Activated T-cell treated with anti-CD3 and anti-CD28 coated beads, Interleukin-2, amount 50 U/mL, for 1 hour (primary cell): ENCODE data around the gene NISCH.

ENCODE experiments used
- DNase-seq: peaks from one replicate; pipeline ENCODE4 v3.0.0-alpha.2; 2020

The NISCH gene

DNA sequence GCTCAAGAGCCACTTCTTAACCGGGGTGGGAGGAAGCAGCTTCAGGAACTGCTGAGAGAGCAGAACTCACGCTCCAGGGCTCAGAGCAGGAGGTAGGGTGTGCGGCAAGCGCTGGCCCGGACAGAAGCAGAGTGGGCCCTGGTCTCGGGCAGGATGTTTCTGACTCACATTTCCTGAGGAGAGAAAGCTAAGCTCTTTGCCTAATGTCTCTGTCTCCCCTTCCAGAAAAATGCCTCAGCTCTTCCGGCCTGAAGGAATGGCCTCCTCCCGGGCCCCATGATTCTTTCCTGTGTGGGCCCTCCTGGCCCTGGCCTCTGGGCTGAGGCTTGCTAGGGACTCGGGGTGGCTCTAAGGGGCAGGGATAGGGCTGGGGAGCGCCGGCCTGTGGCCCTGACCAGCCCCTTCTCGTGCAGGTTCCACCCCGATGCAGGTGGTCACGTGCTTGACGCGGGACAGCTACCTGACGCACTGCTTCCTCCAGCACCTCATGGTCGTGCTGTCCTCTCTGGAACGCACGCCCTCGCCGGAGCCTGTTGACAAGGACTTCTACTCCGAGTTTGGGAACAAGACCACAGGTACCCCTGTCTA lies 35.6 kb downstream of the NISCH start:
- DNase-seq, result no peak

DNA sequence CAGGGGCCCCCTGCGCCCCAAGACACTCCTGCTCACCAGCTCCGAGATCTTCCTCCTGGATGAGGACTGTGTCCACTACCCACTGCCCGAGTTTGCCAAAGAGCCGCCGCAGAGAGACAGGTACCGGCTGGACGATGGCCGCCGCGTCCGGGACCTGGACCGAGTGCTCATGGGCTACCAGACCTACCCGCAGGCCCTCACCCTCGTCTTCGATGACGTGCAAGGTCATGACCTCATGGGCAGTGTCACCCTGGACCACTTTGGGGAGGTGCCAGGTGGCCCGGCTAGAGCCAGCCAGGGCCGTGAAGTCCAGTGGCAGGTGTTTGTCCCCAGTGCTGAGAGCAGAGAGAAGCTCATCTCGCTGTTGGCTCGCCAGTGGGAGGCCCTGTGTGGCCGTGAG lies 36.7 kb downstream of the NISCH start:
- DNase-seq, result no peak

DNA sequence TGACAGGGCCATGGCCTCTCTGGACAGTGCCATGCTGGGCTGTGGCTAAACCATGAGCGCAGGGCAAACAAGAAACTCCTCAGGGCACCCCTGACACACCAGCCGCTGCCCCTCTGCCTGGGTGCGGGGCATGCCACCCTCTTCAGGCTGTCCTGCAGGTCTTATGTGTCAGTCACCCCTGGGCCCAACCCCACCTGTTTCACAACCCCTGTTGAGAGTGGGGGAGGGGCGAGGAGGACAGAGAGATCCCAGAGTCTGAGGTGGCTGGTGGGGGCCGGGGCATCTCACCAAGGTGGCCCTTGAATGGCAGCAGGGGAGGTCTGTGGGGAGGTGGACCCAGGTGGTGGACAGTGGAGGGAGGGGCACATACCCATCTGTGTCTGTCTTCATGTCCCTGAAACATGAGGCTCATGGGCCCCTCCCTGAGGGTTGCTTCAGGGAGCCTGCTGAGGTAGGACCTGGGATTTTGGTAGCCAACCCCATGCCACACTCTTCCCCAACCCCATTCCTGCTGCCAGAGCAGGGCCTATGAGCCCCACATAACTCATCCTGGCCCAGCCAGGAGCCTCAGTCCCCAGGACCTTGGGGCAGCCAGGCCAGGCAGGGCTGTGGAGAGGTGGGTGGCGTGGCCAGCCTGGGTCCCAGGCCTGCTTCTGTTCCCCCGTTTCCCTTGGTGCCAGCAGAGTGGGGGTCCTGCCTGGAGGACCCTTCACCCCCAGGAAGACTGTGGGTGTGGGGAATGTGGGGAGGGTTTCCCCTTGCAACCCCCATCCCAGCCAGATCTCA lies 38.0 kb downstream of the NISCH start:
- no peak for DNase-seq

DNA sequence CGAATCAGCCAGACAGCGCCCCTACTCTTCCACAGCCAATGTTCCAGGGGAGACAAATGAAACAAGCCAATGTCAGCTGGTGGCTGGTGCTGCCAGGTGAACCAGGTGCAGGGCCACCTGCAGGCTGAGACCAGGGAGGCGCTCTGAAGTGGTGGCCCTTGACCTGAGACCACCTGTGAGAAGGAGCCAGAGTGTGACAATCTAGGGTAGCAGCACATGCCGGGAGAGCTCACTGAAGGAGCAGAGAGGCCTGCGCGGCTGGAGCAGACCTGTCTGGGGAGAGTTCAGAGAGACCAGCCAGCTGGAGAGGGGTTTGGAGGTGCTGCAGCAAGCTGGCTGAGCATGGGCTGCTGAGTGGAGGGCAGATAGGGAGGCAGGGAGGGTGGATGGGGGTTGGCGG lies 39.0 kb downstream of the NISCH start:
- no peak for DNase-seq

DNA sequence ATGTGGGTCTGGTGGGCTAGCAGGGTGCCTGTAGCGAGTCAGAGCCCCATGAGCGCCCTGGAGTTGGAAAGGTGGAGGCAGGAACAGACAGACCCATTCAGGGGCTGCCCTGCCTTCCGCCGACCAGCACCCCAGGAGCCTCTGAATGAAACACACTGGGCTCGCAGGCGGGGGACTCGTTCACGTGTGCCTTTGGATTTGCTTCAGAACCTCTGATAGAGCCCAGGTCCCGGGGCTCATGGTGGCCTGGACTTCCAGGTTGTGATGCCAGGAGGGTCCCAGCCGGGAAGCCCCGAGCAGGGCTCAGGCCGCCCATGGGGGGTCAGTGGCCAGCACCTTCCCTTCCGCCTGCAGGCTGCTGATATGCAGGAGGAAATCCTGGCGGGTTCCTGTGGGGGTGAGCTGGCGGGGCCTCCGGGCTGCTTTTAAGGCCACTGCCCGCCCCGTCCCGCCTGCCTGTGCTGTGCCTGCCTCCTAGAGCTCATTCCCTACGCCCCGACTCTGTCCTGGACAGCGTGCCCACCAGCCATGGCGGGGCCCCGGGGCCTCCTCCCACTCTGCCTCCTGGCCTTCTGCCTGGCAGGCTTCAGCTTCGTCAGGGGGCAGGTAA lies 39.6 kb downstream of the NISCH start, which contains the start of gene STAB1:
Gene STAB1 (plus strand): TSS at position 453 of the 610 bp plus-strand sequence. CDS start 76 bp downstream, at position 529.
- no peak for DNase-seq

DNA sequence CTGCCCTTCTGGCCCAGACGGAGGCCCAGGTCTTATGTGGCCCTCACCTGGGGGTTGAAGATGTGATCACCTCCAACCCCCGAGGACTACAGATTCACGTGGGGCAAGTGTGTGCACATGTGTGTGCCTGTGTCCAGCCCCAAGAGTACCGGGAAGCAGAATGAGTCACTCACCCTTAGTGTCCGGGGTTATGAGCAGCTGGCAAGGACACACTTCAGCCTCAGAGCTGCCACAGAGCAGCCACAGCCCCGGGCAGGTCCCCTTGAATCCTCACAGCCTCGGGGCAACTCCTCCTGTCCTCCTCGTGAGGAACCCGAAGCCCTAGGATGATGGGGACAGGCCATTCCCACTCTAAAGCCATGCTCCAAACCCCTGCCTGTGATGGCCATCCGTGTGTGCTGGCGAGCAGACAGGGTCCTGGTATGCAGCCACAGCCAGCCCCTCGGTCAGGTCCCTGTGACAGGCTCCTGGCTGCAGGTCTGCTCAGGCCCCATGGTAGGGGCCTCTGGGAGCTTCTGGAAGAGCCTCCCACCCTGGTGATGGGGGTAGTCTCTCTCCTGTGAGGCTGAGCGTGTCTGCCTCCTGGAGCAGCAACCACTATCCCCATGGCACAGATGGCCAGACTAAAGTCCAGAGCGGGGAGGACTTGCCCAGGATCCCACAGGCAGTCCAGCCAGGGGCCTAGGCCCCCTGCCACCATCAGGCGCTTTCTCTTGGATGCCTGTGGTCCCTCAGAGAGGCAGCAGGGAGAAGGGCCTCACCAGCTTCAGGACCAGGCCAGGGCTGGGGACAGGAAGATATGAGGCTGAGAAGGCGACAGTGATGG lies 40.6 kb downstream of the NISCH start:
- no peak for DNase-seq

DNA sequence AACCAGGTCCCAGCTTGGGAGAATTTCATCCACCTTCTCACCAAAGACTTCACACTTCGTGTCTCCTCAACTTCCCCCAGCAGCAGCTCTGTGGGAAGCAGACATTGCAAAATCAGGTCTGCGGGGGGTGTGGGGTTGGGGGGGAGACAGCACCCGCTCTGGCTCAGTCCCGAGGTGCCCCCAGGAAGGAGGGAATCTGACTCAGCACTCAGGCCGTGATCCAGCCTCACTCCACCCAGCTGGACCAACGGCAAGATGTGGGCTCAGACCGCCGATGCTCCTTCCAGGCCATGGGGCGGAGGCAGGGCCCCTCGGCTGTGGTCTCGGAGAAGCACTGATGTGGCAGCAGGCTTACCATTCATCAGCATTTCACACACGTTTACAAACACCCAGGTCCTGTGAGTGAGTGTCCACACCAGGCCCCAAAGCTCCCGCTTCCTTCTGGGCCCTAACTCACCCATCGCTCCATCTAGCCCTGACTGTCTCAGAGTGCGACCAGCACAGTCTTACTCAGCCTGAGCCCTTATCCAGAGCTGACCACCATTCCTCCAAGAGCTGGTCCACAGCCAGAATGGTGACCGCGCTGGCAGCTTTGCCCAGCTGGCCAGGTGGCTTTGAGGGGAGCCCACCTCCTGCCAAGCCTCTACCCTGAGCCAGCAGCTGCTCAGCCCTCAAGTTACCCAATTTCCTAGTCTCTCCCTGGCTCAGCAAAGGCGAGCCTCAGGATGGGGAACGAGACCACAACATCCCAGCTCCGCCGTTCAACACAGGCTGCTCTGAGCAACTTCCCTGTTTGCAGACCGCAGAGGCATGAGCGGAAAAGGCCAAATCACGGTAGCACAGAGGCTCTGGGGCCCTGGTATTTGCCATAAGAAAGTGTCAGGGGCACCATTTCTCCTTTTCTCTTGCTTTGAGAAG lies 43.0 kb downstream of the NISCH start:
- no peak for DNase-seq

DNA sequence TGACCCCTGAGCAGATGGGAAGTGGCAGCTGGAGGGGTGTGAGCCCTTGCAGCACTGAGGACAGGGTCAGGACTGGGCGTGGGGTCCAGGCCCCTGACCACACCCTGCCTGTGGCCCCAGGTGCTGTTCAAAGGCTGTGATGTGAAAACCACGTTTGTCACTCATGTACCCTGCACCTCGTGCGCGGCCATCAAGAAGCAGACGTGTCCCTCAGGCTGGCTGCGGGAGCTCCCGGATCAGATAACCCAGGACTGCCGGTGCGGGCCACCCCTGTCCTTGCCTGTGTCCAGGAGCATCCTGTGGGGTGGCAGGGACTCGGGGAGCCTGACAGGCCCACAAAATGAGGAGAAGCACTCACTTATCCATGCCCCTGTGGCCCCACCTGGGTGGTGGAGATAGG lies 45.6 kb downstream of the NISCH start:
- no peak for DNase-seq

DNA sequence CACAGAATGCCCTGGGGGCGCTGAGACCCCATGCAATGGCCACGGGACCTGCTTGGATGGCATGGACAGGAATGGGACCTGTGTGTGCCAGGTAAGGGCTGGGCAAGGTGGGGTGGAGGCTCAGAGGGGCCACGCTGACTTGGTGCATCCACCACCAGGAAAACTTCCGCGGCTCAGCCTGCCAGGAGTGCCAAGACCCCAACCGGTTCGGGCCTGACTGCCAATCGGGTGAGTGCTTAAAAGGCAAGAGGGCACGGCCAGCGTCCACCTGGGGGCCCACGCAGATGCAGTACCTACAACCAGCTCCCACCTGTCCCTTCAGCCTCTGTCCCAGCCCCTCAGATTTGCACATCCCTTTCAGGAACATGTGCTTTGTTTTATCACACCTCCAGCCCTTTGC lies 46.6 kb downstream of the NISCH start:
- DNase-seq, result no peak

DNA sequence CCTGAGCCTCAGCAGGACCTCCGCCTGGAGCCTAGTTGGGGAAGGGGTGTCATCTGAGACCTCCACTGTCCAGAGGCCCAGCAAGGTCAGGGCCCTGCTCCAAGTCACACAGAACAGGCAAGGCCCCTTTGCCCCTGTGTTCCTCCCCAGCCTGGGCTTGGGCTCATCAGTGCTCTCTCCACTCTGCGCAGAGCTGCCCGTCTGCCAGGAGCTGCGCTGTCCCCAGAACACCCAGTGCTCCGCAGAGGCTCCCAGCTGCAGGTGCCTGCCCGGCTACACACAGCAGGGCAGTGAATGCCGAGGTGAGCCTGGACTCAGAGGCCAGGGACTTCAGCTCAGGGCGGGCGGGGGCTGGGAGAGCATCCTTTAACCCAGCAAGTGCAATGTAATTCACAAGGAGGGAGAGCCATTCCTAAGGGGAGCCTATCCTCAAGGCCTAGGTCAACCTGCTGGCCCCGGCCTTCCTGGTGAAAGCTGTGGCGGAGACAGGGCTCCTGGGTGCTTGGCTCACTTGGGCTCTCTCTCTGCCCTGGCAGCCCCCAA lies 47.5 kb downstream of the NISCH start:
- no peak for DNase-seq

DNA sequence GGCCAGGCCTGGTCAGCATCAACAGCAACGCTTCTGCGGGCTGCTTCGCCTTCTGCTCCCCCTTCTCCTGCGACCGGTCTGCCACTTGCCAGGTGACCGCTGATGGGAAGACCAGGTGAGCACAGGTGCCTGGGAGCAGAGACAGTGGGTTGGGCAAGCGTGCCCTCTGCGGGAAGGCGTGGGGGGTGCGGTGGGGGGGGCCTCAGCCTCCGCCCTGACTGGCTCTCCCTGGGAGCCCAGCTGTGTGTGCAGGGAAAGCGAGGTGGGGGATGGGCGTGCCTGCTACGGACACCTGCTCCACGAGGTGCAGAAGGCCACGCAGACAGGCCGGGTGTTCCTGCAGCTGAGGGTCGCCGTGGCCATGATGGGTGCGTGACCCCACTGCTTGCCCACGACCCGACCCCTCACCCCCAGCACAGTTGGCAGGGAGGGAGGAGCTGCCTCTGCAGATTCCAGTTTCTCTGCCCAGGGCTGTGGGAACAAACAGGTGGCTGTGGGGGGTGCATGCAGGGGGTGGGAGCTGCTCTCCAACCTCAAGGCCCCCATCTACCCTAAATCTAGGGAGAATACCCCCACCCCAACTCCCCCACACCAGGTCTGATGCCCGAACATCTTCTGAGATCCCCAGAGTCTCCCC lies 48.5 kb downstream of the NISCH start:
- no peak for DNase-seq

DNA sequence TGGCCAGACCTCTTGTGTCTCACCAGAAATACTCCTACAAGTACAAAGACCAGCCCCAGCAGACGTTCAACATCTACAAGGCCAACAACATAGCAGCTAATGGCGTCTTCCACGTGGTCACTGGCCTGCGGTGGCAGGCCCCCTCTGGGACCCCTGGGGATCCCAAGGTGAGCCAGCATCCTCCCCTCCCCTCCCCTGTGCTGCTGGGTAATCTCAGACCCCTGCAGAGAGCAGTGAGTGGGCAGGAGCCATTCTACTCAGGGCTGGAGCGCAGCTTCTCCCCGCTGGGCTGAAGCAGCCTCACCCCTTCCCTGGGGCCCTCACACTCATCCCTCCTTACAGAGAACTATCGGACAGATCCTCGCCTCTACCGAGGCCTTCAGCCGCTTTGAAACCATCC lies 49.6 kb downstream of the NISCH start:
- no peak for DNase-seq

DNA sequence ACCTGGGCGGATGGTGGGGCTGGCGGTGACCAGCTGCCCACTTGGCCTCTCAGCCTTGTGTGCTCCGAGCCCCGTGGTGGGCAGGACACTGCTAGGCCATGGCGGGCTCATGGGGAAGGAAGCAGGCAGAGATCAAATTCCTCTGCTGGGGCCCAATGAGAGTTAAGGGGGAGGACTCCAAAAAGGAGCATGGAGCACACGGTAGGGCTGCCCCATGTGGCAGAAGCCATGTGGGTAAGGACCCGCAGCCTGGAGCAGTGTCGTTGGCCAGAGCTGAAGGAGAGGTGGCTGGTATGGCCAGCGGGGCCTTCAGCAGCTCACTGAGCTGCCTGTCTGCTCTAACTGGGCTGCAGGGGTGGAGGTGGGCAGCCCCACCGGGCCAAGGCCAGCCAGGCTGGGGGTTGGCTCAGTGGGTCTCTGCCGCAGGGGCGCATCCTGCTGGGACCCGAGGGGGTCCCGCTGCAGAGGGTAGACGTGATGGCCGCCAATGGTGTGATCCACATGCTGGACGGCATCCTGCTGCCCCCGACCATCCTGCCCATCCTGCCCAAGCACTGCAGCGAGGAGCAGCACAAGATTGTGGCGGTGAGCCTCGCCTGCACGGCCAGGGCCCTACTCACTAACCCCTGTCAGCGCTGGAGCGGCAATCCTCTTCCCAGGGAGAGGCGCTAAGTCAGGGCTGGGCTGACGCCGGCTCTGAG lies 51.0 kb downstream of the NISCH start:
- DNase-seq, result no peak

DNA sequence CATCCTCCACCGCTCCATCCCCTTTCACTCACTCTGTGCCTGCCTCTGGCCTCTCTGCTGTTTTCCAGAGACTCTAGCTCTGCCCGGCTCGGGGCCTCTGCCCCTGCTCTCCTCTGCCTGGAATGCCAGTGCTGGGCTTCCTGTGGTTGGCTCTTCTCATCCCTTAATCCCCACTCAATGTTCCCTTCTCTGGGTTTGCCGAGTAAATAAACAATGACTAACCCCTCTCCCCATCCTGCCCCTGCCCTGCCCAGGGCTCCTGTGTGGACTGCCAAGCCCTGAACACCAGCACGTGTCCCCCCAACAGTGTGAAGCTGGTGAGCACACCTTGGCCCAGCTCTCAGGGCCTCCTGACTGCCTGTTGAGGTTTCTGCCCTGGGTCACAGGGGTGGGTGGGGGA lies 52.0 kb downstream of the NISCH start:
- DNase-seq, result no peak

DNA sequence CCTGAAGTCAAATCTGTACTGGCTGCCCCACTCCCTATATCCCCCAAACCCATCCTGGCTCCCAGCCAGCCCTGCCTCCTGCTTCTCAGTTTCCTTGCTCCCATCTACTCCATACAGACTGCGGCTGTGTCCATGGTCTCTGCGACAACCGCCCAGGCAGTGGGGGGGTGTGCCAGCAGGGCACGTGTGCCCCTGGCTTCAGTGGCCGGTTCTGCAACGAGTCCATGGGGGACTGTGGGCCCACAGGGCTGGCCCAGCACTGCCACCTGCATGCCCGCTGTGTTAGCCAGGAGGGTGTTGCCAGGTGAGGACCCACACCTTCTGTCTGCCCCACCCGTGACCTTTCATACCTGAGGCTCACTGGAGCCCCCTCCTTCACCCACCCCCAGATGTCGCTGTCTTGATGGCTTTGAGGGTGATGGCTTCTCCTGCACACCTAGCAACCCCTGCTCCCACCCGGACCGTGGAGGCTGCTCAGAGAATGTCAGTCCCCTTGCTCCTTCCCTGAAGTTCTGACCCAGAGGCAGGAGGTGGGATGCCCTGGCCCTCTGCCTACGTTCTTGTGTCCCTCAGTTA lies 54.4 kb downstream of the NISCH start:
- no peak for DNase-seq

DNA sequence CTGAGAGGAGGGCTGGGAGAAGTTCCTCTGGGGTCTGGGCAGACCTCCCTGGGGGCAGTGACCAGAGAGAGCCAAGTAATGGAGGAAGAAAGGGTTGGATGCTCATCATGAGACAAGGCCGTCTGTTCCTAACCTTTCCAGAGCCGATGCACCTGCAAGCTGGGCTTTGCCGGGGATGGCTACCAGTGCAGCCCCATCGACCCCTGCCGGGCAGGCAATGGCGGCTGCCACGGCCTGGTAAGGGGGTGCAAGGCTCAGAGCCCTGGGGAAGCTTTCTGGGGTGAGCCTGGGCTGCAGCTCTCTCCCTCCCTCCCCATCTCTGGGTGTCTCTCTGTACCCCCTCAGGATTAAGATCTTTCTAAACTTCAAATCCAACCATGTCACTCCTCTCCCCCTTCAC lies 56.1 kb downstream of the NISCH start:
- DNase-seq, result no peak

DNA sequence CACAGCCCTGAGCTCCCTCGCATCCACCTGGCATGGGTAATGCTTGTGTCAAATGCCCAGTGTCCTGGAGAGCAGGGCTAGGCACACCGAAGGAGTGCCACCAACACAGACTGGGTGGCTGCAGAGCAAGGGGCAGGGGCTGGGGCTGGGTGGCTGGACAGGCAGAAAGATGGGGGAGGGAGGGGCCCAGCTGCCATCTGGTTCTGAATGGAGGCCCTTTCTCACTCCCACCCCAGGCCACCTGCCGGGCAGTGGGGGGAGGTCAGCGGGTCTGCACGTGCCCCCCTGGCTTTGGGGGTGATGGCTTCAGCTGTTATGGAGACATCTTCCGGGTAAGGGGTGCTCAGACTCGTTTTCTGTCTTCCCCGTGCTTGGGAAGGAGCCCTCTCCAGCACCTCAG lies 56.7 kb downstream of the NISCH start:
- no peak for DNase-seq

DNA sequence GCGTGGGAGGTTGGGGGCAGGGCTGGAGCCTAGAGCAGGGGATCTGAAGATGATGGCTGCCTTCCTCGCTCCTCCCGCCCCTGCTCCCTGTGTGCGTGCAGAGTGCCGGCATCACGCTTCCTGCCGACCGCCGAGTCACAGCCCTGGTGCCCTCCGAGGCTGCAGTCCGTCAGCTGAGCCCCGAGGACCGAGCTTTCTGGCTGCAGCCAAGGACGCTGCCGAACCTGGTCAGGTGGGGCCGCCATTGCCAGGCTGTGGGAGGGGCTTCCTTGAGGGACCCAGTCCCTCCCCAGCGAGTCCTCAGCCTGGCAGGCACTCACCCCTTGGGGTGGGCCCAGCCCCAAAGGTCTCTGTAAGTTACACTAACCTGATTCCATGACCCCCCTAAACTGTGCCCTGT lies 57.3 kb downstream of the NISCH start:
- DNase-seq, result no peak

DNA sequence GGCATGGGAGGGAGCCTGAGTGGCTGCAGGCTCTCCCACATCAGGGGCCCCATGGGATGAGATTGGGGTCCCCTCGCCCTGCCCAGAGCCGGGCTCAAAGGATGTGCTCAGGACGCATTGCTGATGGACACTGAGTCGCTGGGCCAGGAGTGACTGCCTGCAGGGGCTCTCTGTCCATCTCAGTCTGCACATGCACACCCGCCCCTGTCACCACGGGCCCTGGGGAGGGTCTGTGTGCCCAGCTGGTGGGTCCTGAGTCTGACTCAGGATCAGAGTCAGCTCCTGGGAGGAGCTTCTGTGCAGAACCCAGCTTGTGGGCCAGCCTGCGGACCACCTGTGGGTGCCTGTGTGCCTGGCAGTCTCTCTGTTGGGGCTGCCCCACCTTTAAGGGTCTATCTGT lies 57.9 kb downstream of the NISCH start:
- no peak for DNase-seq

DNA sequence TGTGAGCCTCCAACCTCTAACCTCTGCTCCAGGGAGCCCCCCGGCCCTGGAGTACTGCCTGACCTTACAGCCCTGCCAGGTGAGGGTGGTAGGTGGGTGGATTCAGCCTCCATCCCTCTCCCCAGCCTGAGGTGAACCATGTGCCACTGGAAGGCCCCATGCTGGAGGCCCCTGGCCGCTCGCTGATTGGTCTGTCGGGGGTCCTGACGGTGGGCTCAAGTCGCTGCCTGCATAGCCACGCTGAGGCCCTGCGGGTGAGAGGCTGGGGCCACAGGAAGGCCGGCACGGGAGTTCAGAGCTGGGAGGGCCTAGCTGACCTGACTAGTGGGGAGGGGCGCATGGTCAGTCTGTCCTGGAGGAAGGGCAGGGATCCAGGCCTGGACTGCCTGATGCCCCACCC lies 59.2 kb downstream of the NISCH start:
- no peak for DNase-seq

DNA sequence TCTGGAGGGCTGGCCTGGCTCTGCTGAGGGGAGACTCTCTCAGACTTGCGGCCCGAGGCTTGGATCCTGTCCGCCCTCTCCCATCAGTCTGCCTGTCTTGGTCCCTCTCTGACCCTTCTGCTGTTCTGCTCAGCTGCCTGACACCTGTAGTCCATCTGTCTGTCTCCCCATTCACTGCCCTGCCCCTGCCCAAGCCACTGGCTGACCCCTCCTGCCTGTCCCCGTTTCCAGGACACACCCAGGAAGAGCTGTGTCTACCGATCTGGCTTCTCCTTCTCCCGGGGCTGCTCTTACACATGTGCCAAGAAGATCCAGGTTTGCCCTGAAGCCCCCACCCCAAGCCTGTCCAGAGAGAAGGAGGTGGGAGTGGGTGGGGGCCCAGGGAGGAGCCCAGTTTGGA lies 59.8 kb downstream of the NISCH start:
- DNase-seq, result no peak
